ENCODE results near the gene TBC1D22A. TPM values are rescaled to one million over a fixed set of nuclear protein-coding genes. Genes with fewer than 3 reads are reported as not detected.

Gene TBC1D22A
- total RNA-seq, 6 experiments from 2014 or later, result 20.4 to 24.1 (median 22.2) TPM

DNA sequence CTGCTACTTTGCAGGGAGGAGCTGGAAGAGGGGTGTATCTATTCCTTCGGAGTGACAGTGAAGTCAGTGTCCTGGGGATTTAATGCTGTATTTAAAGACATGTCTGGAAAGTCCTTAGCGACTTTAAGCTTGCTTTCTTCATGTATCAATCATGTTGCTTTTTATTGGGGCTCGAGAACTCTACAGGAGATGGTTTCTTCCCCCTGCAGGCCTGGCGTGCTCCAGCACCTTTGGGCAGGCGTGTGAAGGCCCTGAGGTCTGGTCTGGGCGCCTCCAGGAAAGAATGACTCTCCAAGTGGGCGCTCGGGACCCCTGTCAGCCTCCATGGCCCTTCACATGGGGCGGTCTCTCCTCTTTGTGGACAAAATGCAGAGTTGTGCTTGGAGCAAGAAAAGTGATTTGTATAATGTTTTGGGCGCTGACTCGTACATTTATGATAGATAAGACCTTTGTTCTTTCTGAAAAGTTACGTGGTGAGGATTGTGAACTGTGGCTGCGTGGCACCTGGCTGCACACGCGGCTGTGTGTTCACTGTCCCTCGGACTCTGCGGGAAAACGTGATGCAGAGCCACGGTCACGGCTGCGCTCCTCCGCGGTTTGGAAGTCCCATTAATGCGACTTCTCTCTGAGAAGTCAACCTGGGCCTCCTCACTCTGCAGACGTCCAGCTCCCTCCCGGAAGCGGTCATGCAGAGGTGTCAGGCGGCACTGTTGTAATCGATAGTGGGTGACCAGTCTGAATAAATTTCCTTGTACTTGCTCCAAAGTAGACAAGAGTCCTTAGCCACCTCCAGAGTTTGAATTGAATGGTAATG lies 282.5 kb downstream of the TBC1D22A start:
- Mint-ChIP-seq H3K36me3 (ENCODE audit: low read depth) (no peaks in the 10 kb centered on the region), H3K4me1 (ENCODE audit: low read depth) (no peaks in the 10 kb centered on the region), H3K27me3 (ENCODE audit: insufficient read depth) (peaks cover 5% of the 10 kb centered on the region), H3K9me3 (no peaks in the 10 kb centered on the region), H3K27ac (no peak overlapping the region), H3K4me3 (no peak overlapping the region)
- no peak for DNase-seq
- TF ChIP-seq CTCF (IDR thresholded peaks at IDR 0.05), result no peak

DNA sequence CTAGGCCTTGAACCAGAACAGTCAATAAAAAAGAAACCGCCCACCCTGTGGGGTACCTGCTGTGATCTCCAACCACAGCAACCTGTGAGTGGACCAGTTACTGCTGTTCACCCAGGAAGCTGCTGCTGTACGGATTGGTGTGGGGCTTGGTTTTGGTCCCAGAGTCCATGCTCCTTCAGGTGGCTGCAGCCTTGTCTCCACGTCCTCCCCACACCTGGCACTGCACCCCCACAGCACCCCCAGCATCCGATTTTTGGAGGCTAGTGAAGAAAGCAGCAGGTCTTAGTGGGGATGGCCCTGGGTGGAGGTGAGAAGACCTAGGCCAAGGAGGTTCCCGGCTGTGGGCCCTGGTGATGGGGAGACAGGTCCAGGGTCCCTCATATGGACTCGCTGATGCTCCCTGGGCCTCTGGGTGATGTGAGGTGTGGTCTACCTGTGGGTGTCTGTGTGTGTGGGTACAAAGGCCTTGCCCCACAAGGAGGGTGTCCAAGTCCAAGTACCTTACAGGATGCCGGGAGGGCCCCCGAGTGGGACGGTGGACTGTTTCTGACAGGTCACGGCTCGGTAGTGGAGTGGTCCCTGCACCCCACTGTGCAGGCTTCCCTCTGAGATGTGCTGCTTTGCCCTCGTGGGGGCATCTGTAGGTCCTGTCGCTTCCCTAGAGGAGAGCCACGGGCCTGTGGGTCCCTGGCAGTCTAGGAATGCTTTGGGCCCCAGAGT lies 283.4 kb downstream of the TBC1D22A start:
- Mint-ChIP-seq H3K27me3 (ENCODE audit: insufficient read depth) (peaks cover 5% of the 10 kb centered on the region), H3K9me3 (no peaks in the 10 kb centered on the region), H3K4me1 (ENCODE audit: low read depth) (no peaks in the 10 kb centered on the region), H3K36me3 (ENCODE audit: low read depth) (no peaks in the 10 kb centered on the region), H3K27ac (no peak overlapping the region), H3K4me3 (no peak overlapping the region)
- no peak for DNase-seq
- TF ChIP-seq CTCF (IDR thresholded peaks at IDR 0.05), result no peak

DNA sequence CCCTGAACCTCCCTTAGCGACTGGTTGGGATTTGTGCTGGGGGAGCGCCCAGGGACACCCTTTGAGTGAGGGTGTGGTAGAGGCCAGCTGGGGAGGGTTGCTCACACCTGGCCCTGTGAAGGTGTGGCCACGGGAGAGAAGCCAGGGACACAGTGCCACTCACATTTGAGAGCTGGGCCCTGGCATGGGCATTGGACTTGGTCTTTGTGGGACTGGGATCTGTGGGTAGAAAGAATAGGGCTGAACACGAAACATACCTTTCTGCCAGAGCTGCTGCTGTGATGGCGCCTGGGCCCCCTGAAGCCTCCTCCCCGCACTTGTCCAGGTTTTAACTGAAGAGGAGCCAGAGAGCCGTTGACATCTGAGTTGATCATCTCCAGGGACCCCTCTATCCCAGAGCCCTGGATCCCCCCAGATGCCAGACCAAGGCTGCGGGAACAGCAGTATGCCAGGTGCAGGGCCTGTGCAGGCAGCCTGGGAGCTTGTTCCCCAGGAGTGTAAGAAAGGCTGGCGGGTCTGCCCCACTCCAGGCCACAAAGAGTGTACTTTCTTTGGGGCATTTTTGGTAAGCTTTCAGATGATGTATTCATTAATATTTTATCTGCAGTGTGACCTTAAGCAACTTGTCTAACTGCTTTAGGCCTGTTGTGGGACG lies 284.1 kb downstream of the TBC1D22A start:
- H3K27ac Mint-ChIP-seq, result no peak overlapping the region
- no peak for TF ChIP-seq CTCF (IDR thresholded peaks at IDR 0.05)
- no peaks in the 10 kb centered on the region for H3K4me1 Mint-ChIP-seq (ENCODE audit: low read depth)
- no peaks in the 10 kb centered on the region for H3K36me3 Mint-ChIP-seq (ENCODE audit: low read depth)
- H3K9me3 Mint-ChIP-seq, result no peaks in the 10 kb centered on the region
- no peak for DNase-seq
- no peak overlapping the region for H3K4me3 Mint-ChIP-seq
- peaks cover 5% of the 10 kb centered on the region for H3K27me3 Mint-ChIP-seq (ENCODE audit: insufficient read depth)

- no peak for DNase-seq
- Mint-ChIP-seq H3K4me3 (no peak overlapping the region), H3K36me3 (ENCODE audit: low read depth) (no peaks in the 10 kb centered on the region), H3K27me3 (ENCODE audit: insufficient read depth) (peaks cover 7% of the 10 kb centered on the region), H3K27ac (no peak overlapping the region), H3K4me1 (ENCODE audit: low read depth) (no peaks in the 10 kb centered on the region), H3K9me3 (no peaks in the 10 kb centered on the region)
- TF ChIP-seq CTCF (IDR thresholded peaks at IDR 0.05), result no peak
Observed at GRCh38 chr22:47047321-47048122, 285.1 kb downstream of the TBC1D22A start.

Measured in HFFc6 (cell line).